SK-N-SH treated with all-trans-retinoic acid at 6 μM for 48 hours (cell line): ENCODE results near the gene TNFRSF8.

Experiments
- ARNTL ChIP-seq: fragments of 450-650 bp; formaldehyde crosslinking; IDR thresholded peaks from 2 replicates; pipeline ENCODE4 v1.5.0; 2020; ENCODE audit warnings: low read depth, mild to moderate bottlenecking, moderate library complexity, borderline replicate concordance
- CREB5 ChIP-seq: fragments of 250-450 bp; sonication (Bioruptor Pico); IDR thresholded peaks from 2 replicates; pipeline ENCODE4 v1.5.1; 2020; ENCODE audit warnings: low read depth, mild to moderate bottlenecking, moderate library complexity
- CSDC2 ChIP-seq: fragments of 250-450 bp; sonication (Bioruptor Pico); IDR thresholded peaks from 2 replicates; pipeline ENCODE4 v1.5.0; 2020; ENCODE audit warnings: mild to moderate bottlenecking, moderate library complexity
- OSR1 ChIP-seq: fragments of 250-450 bp; sonication (Bioruptor Pico); IDR thresholded peaks from 2 replicates; pipeline ENCODE4 v1.8.0; 2022; ENCODE audit warnings: moderate library complexity, mild to moderate bottlenecking, inconsistent platforms
- TSHZ2 ChIP-seq: fragments of 250-450 bp; sonication (Bioruptor Pico); IDR thresholded peaks from 2 replicates; pipeline ENCODE4 v1.5.0; 2020; ENCODE audit warnings: mild to moderate bottlenecking, moderate library complexity
- ZC3H10 ChIP-seq: fragments of 250-450 bp; sonication (Bioruptor Pico); IDR thresholded peaks from 2 replicates; pipeline ENCODE4 v1.5.1; 2021; ENCODE audit warnings: mild to moderate bottlenecking, moderate library complexity
- ZFP30 ChIP-seq: fragments of 450-650 bp; formaldehyde crosslinking; IDR thresholded peaks from 2 replicates; pipeline ENCODE4 v1.5.0; 2022; ENCODE audit warnings: mild to moderate bottlenecking, moderate library complexity
- ZNF70 ChIP-seq: fragments of 450-650 bp; formaldehyde crosslinking; IDR thresholded peaks from 2 replicates; pipeline ENCODE4 v1.5.0; 2020; ENCODE audit warnings: mild to moderate bottlenecking, moderate library complexity
- TF ChIP-seq, protein P1 (sequence below): fragments of 250-450 bp; sonication (Bioruptor Pico); IDR thresholded peaks from 2 replicates; pipeline ENCODE4 v1.8.0; 2021; ENCODE audit warnings: low read depth, mild to moderate bottlenecking, moderate library complexity, borderline replicate concordance
- TF ChIP-seq, protein P2 (sequence below): fragments of 250-450 bp; sonication (Bioruptor Pico); IDR thresholded peaks from 2 replicates; pipeline ENCODE4 v1.8.0; 2020; ENCODE audit warnings: mild to moderate bottlenecking, moderate library complexity, borderline replicate concordance

- TF ChIP-seq, protein P1, sequence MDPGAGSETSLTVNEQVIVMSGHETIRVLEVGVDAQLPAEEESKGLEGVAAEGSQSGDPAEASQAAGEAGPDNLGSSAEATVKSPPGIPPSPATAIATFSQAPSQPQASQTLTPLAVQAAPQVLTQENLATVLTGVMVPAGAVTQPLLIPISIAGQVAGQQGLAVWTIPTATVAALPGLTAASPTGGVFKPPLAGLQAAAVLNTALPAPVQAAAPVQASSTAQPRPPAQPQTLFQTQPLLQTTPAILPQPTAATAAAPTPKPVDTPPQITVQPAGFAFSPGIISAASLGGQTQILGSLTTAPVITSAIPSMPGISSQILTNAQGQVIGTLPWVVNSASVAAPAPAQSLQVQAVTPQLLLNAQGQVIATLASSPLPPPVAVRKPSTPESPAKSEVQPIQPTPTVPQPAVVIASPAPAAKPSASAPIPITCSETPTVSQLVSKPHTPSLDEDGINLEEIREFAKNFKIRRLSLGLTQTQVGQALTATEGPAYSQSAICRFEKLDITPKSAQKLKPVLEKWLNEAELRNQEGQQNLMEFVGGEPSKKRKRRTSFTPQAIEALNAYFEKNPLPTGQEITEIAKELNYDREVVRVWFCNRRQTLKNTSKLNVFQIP (CRISPR knock-in tag) = no peak
- TF ChIP-seq, protein P2, sequence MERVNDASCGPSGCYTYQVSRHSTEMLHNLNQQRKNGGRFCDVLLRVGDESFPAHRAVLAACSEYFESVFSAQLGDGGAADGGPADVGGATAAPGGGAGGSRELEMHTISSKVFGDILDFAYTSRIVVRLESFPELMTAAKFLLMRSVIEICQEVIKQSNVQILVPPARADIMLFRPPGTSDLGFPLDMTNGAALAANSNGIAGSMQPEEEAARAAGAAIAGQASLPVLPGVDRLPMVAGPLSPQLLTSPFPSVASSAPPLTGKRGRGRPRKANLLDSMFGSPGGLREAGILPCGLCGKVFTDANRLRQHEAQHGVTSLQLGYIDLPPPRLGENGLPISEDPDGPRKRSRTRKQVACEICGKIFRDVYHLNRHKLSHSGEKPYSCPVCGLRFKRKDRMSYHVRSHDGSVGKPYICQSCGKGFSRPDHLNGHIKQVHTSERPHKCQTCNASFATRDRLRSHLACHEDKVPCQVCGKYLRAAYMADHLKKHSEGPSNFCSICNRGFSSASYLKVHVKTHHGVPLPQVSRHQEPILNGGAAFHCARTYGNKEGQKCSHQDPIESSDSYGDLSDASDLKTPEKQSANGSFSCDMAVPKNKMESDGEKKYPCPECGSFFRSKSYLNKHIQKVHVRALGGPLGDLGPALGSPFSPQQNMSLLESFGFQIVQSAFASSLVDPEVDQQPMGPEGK (CRISPR knock-in tag) = no peak
- no peak for TF ChIP-seq CSDC2
- no peak for TF ChIP-seq OSR1 (CRISPR knock-in tag)
- no peak for TF ChIP-seq ARNTL (CRISPR knock-in tag)
- no peak for TF ChIP-seq TSHZ2 (CRISPR knock-in tag)
- TF ChIP-seq ZNF70 = no peak
- no peak for TF ChIP-seq CREB5 (CRISPR knock-in tag)
- TF ChIP-seq ZC3H10 (CRISPR knock-in tag) = no peak
- TF ChIP-seq ZFP30 = no peak
Measured at GRCh38 chr1:12161662-12162458, 98.8 kb downstream of the TNFRSF8 start.
